ENCODE data around the gene MEI4.
"Not testable (repeated sequence)": the region's sequence is repeated elsewhere in the genome, so short reads cannot be mapped to it uniquely, and the experiment has no call there.

MEI4 gene

DNA sequence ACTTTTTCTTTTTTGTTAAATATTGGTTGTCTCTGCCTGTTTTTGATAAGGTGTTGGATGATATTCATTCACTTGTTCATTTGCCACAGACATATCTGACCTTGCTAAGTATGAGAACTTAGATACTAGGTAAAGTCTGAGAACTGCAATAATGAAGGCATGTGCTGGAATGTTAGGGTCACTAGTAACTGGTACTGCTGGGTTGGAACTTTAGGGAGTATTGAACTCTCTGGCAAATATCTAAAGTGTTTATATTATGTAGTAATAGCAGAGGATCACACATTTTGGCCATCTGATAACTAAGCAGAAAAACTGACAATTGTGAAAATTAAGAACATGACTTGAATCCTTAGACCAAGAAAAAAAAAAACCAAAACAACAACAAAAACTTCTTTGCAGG lies 162.7 kb downstream of the MEI4 start:
- DNase-seq (ENCODE audit: low read depth, low spot score), result no peak

DNA sequence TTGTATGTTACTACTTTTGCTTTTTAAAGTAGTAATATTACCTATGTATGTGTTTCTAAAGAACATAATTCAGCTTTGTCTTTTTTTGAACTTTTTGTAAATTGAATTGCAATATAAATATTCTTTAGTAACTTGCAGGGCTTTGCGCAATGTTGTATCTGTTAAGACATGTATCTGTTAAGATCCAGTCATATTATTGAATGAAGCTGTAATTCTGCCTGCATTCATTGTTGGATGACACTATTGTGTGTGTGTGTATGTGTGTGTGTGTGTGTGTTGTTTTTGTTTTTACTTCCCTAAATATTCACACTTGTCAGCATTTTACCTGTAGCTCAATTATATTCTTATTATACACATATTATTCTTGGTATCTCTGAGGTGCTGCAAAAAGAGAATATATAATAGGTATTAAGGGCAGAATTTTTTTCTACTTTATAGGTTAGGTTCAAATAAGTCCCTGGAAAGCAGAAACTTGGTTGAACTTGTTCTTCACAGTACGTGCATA lies 164.0 kb downstream of the MEI4 start:
- DNase-seq (ENCODE audit: low read depth, low spot score), result no peak

DNA sequence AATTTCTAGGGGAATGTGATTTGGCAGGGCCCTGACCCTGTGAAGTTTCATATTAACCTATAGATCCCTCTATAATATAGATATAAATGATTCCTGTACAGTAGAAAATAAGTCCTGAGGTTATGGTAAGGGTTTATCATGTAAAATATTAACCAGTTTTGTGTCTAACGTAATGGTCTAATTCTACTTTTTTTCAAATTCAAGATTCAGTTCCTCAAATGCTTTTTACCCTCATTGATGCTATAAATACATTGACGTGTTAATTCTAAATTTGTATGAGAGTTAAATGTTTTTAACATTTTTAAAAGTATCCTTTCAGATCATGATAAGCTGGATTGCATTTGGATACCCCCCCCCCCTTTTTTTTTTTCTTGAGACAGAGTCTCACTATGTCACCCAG lies 169.4 kb downstream of the MEI4 start:
- no peak for DNase-seq (ENCODE audit: low read depth, low spot score)

DNA sequence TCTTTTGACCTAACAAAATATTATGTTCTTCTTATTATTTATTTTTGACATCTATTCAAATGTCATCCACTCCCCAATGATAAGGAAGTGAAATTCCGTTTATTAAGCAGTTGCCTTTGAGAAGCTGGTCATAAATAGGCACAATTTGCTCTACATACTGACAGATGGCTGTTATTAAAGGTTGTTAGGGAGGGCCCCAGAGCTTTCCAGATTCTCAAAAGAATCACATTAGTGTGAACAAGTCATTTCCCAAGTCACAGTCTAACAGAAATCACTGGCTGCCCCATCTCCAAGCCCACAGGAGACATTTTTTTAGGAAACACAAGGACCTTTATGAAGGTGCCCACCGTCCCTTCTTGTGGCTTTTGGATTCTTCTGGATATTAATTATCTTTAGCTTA lies 172.4 kb downstream of the MEI4 start:
- no peak for DNase-seq (ENCODE audit: low read depth, low spot score)

DNA sequence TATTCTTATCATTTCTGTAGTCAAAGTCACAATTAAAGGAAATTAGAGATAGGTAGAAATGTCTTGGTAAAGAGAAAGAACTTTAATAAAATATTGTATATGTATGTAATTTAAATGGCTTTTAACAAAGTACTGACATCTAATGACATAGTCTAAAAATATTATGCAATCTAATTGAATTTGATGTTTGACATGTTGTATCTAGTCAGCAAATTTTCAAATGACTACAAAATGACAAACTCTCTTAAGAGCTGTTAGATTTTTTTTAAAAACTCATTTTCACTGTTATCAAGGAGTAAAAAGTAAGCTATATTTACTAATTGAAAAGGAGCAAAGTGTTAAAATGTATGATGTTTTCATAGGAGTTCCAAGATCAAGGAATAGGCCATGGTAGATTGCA lies 176.9 kb downstream of the MEI4 start:
- DNase-seq (ENCODE audit: low read depth, low spot score), result no peak

DNA sequence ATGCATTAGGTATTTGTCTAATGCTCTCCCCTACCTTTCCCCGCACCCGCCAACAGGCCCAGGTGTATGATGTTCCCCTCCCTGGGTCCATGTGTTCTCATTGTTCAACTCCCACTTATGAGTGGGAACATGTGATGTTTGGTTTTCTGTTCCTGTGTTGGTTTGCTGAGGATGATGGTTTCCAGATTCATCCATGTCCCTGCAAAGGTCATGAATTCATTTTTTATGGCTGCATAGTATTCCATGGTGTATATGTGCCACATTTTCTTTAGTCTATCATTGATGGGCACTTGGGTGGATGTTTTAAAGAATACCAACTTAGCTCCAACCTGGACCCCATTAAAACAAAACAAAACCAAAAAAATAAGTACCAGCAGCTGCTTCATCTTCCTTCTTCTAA lies 180.9 kb downstream of the MEI4 start:
- not testable (repeated sequence) for DNase-seq (ENCODE audit: low read depth, low spot score)

DNA sequence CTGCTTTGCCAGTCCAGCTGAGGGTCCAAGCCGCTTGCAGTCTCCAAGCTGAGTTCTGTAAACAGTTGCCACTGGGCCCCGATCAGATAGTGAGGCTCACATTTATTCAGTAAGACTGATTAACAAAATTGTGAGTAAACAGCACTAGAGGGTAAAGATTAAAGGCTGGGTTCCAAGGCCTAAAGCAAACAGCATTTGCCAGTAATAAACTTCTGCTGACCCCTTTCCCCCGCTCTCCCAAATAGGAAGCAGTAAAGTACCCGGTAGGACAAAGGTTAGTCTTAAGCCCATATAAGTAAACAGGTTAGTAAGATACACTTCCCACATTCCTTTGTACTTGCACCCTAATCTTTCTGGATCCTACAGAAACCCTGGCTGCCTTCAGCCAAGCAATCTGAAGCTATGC lies 181.8 kb downstream of the MEI4 start:
- DNase-seq (ENCODE audit: low read depth, low spot score), result no peak

DNA sequence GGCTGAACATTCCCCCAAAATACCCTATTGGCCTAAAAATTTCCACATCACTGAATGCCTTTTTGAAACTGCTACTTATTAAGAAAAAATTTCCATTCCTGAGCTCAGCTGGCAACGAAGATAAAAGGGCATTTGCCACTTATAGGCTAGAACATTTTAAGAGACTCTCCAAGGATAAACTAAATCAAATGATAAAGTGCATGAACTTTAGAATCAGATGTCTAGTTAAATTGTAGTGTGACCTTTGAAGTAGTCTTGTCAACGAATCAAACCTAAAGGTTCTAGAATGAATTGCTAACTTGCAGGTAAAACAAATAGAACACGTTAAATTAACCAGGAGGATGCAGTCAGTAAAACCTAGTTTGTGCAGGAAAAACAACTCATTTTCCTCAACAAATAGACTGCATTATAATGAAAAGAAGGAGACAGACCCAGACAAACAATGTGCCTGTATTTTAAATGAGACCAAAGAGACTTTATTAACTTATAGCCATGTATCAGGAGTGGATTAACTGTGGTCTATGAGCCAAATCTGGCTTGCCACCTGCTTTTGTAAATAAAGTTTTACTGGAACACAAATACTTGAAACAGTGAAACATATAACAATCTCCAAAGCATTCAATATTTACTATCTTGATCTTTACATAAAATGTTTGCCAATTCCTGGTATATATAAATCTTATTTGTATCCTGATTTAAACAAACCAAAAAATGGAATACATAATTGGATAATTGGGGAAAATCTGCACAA lies 184.4 kb downstream of the MEI4 start:
- no peak for DNase-seq (ENCODE audit: low read depth, low spot score)

DNA sequence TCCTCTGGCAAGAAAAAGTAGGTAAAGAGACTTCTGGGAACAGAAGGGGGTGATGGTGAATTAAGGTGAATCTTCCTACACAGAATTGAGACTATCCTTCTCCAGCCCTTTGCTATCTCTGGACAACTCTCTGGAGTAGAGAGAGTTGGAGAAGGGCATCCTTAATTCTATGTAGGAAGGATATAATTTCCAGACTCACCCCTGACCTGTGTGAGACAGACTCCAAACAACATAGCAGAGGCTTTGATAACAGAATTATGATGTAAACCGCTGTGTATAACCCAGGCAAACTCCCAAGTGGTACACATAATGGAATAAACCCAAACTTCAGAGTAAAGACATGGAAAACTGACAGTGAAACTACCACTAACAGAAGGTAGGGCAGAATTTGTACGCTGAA lies 186.5 kb downstream of the MEI4 start:
- no peak for DNase-seq (ENCODE audit: low read depth, low spot score)

DNA sequence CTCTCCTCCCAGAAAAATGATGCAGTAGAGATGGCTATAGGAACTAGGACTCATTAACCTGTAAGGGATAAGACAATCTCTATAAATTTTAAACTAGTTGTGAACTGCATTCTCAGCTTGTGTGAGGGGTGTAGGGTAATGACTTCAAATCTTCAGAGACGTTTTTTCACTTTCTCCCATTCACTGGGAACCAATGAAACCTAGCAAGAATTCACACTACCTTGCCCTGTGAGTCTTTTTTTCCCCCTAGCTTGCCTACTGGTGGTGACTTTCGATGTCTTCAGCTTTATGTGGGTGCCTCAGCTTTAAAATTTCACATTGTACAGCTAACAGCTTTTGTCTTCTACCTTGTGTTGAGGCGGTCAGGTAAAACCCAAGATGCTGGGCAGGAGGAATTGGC lies 192.0 kb downstream of the MEI4 start:
- no peak for DNase-seq (ENCODE audit: low read depth, low spot score)

DNA sequence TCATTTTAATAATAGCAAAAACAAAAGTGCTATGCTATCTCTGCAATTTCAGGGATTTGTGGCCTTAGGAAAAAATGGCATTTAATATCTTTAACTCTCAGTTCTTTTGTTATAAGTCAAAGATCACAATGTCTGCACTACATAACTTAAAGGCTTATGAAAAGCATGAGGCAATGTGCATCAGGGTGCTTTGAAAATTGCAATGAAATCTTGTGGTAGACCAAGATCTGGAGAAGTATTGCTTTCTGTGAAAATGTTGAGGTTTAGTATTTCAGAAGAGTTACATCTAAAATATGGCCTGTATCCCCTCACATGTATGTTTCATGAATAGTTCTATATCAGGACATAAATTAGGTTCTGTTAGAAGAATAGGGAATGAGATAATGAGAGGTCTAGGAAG lies 200.6 kb downstream of the MEI4 start:
- DNase-seq (ENCODE audit: low read depth, low spot score), result no peak

DNA sequence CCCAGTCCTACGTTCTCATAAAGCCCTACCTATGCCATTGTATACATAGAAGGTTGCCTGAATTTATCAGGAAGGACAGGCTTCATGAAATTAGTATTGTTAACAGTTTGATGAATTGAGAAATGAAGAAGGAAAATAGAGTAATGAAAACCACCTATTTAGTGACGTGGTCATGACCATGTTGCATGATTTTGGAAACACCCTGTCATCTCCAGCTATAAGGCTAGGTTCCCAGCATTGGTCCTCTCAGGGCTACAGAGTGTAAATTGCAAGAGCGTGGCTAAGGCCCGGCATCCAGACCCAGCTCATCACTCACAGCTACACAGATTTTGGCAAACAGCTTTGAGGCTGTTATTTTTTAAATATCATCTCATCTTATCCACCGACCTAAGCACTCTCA lies 203.6 kb downstream of the MEI4 start:
- DNase-seq (ENCODE audit: low read depth, low spot score), result no peak

DNA sequence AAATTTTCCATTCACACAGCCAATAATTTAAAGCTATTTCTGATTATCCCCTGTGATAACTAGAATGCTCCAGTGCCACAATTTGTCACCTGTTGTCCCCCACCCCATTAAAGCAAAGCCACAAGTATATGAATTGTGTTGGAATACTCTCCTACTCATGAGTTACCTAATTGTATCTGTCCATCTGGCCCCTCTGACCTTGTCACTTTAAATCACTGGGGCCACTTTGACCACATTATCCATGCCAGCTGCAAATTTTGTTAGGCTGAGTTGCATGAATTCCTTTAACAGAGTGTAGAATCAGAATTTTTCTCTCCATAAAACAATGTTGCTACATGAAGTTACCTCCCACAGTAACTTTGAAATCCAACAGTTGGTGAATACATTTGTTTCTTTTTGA lies 204.6 kb downstream of the MEI4 start:
- no peak for DNase-seq (ENCODE audit: low read depth, low spot score)

DNA sequence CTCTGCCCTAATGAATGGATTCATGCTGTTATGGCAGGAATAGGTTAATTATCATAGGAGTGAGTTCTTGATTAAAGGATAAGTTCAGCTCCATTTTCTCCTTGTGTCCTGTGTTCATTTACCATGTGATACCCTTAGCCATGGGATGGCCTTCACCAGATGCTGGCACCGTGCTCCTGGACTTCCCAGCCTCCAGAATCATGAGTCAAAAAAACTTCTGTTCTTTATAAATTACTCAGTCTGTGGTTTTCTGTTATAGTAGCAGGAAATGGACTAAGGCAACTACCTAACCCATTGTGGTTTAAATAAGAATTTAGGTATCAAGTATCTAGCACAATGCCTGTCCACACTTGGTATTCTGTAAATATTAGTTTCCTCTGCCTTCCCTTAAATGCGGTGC lies 223.5 kb downstream of the MEI4 start:
- no peak for DNase-seq (ENCODE audit: low read depth, low spot score)

DNA sequence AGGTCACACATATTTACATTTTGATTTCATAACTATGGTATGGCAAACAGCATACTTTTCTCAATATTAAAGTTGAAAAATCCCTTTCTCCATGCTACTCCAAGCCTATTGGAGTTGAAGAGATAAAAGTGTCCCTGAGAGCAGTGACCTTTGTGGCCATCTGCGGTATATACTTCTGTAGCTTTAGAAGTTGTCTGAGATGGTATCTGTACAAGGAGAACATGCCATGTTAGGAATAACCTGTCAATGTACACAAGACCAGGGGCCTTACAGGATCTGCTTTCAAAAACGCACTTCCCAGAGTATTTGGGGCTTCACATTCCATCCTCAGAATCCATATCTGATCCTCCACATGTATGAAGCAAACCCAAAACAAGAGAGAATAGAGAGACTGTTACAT lies 226.7 kb downstream of the MEI4 start:
- no peak for DNase-seq (ENCODE audit: low read depth, low spot score)

DNA sequence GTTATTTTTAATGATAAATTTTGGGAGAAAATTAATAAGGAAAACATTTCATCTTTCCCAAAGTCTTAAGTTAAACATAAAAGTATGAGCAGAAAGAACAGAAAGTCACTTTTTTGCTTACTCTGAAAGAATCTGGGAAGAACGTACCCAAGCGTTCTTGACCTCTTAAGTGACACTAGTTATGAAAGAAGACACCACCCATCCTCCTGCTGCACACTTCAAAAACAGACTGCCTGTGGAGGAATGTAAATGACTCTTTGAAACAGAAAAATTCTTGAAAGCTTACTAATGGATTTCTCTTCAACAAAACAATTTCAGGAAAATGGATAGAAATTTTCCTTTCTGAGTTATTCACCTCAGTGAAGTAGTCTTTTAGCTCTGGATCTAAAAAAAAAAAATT lies 227.7 kb downstream of the MEI4 start:
- DNase-seq (ENCODE audit: low read depth, low spot score), result no peak

DNA sequence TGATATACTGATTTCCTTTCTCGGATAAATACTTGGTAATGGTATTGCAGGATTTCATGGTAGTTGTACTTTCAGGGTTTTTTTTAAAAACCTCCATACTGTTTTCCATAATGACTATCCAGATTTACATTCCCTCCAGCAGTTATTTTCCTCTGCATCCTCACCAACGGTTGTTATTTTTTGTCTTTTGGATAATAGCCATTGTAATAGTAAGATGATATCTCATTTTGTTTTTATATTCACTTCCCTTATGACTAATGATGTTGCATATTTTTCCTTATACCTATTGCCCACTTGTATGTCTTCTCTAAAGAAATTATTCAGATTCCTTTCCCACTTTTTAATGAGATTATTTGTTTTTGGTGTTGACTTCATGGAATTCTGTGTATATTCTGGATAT lies 231.0 kb downstream of the MEI4 start:
- no peak for DNase-seq (ENCODE audit: low read depth, low spot score)

DNA sequence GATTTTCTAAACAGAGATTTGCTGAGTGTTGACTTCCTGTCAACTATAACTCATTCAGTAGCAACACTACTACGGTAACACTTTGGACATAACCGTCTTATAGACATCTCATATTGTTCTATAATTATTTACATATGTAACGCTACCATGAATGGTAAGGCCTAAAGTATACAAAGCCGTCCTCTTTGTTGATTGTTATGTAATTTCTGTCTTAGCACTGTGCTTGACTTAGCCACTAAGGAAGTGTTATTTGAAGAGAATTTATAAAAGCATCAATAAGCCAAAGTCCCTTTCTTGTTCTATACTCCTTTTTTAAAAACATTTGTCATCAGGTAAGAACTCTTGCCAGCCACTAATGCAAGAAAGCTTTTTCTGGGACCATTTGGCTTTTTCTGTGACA lies 240.6 kb downstream of the MEI4 start:
- DNase-seq (ENCODE audit: low read depth, low spot score), result no peak

DNA sequence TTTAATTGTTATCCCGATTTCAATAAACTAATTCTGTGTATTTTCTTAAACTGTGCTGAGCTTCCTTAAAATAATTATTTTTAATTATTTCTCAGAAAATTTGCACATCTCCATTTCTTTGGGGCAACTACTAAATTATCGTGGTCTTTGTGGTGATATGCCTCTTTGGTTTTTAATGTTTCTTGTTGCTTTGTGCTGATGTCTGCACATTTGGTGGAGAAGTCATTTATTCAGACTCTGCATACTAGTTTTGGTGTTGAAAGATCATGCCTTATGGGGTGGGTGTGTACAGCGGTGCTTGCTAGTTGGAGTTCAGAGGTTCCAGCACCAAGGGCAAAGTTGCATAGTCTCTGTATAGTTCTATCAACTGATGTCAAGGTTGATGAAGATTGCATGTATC lies 253.2 kb downstream of the MEI4 start:
- DNase-seq (ENCODE audit: low read depth, low spot score), result no peak

DNA sequence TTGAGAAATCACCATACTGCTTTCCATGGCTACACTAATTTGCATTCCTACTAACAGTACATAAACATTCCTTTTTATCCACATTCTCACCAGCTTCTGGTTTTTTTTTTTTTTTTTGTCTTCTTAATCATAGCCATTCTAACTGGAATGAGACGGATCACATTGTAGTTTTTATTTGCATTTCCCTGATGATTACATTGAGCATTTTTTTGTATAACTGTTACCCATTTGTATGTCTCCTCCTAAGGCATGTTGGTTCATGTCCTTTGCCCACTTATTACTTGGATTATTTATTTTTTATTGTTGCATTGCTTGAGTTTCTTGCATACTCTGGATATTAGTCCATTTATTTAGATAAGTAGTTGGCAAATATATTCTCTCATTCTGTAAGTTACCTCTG lies 258.0 kb downstream of the MEI4 start:
- no peak for DNase-seq (ENCODE audit: low read depth, low spot score)

DNA sequence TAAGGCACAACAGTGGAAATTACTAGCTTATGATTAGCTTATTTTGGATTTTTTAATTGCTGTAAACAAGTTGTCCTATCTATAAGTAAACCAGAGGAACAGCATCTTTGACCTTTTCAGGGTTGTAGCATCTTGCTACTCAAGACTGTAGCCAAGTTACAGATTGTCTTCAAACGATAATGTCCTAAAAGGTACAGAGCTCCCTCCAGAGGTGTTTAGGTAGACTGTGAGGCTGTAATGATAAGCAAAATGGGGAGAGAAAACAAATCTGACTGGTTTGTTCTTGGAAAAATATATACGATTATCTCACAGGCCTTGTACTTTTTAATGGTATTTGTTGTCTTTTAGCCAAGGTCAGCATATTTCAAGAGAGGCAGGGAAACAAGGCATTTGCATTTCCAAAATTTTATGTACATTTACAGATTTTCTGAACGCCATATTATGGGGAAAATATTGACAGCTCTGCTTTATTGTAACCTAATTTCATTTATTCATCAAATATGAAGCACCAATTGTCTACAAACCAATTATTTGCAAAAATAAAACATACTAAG lies 273.4 kb downstream of the MEI4 start:
- no peak for DNase-seq (ENCODE audit: low read depth, low spot score)

DNA sequence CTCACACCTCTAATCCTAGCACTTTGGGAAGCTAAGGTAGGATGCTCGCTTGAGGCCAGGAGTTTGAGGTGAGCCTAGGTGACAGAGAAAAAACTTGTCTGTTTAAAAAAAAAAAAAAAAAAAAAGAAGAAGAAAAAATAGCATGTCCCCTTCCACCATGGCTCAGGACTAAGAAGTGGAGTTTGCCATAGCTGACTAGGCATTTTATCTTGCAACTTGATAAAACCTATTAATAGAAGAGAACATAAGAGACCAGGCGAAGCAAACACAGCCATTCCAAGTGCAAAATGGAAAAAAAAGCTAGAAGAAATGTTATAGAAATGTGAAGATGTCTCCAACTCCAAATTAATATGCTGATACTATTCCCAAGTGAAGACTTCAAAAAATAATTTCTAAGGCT lies 277.5 kb downstream of the MEI4 start:
- DNase-seq (ENCODE audit: low read depth, low spot score), result no peak

DNA sequence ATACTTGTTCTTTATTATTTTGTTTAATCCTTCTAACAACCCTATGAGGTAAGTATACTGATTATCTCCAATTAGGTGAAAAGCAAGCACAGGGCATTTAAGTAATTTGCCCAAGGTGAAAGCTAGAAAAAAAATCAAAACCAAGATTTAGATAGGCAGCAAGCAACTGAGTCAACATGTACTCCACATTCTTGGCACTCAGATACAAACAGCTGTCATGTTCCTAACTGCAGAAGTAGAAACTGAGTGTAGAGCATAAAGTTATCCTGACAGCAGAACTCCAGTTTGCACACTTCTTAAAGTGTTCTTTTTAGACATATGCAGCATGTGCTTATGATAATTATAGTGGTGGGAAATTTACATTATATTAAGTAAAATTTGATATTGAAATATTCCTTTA lies 278.1 kb downstream of the MEI4 start:
- DNase-seq (ENCODE audit: low read depth, low spot score), result no peak

DNA sequence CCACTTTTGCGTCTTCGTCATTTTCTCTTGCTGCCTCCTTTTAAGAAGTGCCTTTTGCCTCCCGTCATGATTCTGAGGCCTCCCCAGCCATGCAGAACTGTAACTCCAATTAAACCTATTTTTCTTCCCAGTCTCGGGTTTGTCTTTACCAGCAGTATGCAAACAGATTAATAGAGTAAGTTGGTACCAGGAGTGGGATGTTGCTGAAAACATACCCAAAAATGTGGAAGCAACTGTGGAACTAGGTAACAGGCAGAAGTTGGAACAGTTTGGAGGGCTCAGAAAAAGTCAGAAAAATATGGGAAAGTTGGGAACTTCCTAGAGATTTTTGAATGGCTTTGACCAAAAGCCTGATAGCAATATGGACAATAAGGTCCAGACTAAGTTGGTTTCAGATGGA lies 309.2 kb downstream of the MEI4 start:
- no peak for DNase-seq (ENCODE audit: low read depth, low spot score)

Data from activated naive CD8-positive, alpha-beta T cell treated with anti-CD3 and anti-CD28 coated beads, Interleukin-2, amount 50 U/mL, for 16 hours (primary cell).